ENCODE results near the gene ITFG1.
A peak's percentile ranks its signal among the peaks of the same experiment; 100 is the strongest.

Gene ITFG1

DNA sequence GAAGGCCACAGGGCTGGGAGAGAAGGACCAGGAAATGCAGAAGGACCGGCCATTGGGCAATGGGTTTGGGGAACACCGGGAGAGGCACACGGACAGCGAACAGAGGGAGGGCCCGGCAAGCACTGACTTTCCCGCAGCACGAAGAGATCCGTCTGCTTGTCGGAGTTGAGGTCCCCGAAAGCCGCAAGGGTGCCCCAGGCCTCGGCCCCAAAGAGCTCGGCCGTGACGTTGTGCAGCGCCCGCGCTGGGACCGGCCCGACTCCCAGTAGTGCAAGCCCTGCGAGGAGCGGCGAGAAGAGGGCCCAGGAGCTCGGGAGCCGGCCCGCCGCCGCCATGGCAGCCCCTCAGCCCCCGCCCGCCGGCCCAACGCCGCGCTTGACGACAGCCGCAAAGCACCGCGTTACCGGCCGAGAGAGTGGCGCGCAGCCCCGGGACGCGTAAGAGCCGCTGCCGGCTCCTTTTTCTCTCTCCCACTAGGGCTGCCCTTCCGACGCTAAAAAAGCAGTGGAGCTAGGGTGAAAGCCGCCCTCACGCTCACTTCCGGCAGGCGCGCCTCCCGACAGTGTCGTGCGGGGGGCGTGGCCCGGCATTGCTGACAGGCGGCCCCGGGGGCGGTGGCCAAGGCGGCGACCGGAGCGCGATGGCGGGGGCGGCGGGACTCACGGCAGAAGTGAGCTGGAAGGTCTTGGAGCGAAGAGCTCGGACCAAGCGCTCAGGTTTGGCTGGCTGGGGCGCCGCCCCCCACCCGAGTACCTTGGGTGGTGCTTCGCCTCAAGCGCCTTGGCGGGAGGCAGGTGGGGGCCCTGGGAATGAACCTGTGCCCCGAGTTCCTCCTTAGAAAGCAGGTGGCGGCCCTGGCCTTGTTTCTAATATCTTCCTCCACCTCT is at the start of gene ITFG1, which contains the start of gene PHKB:
TSS of gene ITFG1 (minus strand) at position 353 of the 887 bp plus-strand sequence. CDS start at position 335, 18 bp downstream.
TSS of gene PHKB (plus strand) at position 621 of the 887 bp plus-strand sequence. CDS start at position 641, 20 bp downstream.
- peak; percentile 92 for DNase-seq (ENCODE audit: low read depth, low spot score)

DNA sequence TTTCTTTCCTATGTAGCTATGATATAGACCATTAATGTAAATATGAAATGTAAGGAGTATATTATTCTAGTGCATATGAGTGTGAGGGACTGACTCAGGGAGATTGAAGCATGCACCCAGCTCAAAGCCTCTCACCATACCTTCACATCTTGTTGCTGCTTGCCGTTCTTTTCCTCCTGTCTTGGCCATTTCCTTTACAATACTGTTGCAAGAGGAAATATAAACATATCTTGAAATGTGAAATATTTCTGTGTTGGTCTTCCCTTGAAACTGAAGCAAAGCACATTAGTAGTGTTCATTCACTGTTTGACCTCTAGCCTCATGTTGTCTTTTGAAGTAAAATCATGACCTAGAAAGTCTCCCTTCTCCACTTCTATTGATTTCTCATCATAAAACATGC is 46.8 kb upstream of the ITFG1 start:
- DNase-seq (ENCODE audit: low read depth, low spot score), result no peak

DNA sequence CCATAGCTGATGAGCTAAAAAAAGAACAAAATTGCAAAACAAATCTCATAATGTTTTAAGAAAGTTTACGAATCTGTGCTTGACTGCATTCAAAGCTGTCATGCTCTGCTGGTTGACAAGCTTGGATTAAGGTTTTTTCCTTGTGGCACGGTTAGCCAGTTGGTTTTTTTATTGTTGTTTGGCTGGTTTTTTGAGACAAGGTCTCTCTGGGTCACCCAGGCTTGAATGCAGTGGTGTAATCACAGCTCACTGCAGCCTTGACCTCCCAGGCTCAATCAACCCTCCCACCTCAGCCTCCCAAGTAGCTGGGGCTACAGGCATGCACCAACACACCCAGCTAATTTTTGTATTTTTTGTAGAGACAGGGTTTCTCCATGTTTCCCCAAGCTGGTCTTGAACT is 45.9 kb upstream of the ITFG1 start:
- no peak for DNase-seq (ENCODE audit: low read depth, low spot score)

DNA sequence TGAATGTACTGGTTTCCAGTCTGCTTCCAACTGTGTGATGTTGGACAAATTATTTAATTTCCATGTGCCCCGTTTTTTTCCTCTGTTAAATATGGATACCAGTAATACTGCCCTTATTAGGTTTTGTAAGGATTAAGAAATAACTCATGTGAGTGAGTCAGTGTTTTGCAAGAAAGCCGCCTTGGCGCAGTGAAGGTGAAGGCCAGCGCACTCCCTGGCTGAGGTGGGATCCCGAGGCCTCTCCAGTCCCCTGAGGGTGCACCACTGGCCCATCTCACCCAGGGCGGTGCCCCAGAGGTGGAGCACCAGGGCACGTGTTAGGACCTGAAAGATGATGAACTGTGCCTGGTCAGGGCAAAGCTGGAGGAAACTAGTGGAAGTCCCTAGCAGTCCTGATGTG is 43.7 kb upstream of the ITFG1 start:
- DNase-seq (ENCODE audit: low read depth, low spot score), result no peak

DNA sequence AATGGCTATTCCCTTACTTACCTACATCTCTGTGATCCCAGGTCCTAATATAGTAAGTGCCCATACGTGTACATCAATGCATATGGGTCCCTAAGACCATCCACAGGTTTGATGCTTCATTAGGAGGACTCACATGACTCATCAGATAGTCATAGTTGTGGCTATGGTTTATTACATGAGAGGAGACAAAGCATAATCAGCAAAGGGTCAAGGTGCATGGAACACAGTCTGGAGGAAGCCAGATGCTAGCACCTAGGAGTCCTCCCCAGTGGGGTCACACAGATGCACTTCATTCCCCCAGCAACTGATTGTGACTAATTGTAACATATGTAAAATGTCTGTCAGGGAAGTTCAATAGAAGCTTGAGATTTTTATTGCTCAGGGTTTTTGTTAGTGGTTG is 43.1 kb upstream of the ITFG1 start:
- DNase-seq (ENCODE audit: low read depth, low spot score), result no peak

GRCh38 chr16:47499700-47500264 is 38.9 kb upstream of the ITFG1 start:
- no peak for DNase-seq (ENCODE audit: low read depth, low spot score)

DNA sequence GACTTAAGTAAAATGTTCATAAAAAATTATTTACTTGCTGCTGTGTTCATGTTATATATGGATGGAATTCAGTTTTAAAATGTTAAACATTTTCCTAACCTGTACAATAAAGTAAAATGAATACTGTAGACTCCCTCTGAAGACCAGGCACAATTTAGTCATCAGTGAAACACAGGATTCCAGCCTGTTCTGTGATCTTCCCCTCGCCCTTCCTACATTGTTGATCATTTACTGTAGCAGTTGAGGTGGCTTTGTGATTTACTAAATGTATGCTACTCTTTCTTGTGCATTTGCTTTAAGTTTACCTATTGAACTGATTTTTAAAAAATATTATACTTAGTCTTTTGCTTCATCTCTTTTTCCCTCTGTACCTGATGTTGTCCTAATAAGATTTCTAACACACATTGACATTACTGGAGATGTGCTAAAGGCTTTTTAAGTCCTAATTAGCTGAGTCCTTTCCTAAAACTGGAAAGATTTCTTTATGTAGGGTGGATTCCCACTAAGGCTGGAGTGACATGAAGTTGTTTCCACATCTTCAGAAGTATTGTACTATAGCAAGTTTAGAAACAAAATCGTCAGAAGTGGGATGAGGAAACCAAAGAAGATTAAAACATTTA is 38.3 kb upstream of the ITFG1 start:
- DNase-seq (ENCODE audit: low read depth, low spot score), result no peak

DNA sequence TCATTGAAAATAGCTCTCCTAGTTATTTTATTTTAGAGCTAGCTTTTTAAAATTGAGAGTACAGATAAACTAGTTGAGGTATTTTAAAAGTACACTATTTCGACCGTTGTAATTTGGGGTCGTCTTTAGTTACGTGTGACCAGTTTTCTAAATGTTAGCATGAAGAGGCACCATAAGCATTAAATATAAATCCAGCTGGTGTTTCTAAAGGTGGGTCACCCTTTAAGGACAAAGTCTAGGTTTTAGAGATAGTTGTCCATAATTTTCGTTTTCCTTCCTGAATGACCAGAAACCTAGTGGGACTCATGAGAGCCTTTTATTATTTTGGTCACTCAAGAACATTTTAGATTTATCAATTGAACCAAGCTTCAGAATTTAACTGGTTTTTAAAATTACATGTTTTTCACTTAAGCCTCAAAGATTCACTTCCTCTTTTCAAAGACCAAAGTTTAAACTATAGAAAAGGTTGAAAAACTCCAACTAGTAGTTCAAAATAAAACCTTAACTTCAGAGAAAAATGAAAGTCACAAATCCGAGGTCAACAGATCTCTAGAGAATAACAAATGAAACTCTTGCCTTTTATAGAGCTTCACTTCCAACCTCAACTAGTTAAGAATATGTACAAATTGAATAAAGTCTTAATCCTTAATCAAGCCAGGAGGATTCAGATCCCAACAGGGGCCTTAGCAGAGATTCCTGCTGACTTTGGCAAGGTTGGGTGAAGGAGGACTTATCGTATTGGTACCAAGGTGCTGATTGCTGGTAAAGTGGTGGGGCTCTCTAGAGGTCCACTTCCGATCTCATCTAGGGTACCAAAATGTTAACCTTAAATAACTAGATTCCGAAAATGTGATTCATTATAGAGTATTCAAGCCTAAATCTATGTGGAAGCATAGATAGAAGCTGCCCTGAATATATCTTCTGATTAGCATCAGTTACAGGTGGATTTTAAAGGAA is 32.8 kb upstream of the ITFG1 start:
- DNase-seq (ENCODE audit: low read depth, low spot score), result no peak

DNA sequence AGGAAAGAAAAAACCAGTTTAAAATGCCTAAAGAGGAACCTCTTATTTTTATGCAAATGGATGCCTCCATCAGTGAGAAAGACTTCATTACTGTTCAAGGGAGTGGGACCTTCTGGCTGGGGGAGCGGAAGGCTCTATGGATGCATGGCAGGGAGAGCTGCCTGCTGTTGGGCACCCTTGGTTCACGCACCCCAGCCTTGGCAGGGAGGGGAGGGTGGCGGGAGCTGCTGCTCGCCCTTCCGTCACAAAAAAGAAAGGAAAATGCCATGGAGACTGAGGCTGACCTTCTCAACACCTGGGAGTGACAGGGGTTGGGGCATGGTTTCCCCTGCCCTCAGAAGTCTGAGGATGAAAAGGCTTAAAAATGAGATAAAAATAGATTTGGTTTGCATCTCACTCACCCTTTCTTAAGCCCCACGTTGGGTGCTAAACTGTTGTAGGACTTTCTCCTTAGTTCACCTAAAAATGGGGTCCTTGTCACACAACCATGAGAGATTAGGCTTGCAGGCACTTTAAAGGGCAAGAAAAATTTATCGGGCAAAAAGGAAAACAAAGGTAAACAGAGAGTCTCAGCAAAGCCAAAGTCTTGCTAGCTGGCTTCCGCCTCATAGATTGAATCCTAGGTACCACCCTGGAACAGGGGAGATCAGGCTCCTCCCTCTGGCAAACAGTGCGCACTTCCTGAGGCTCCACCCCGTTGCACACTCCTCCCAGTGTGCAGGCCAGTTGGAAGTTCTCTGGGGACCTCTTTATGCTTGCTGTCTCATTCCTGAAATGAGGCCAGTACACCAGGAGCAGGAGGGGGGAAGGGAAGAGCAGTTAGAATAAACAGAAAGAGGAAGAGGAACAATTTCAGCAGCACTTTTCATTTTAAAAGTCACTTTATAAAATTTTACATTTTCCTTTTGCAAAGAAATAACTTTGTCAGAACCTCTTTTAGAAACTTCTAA is 31.8 kb upstream of the ITFG1 start:
- no peak for DNase-seq (ENCODE audit: low read depth, low spot score)

- DNase-seq (ENCODE audit: low read depth, low spot score), result no peak
These were observed 31.2 kb upstream of the ITFG1 start for GRCh38 chr16:47492036-47492427.

GRCh38 chr16:47490471-47490870 is 29.6 kb upstream of the ITFG1 start:
- no peak for DNase-seq (ENCODE audit: low read depth, low spot score)

GRCh38 chr16:47488051-47488450 is 27.2 kb upstream of the ITFG1 start:
- DNase-seq (ENCODE audit: low read depth, low spot score), result no peak

DNA sequence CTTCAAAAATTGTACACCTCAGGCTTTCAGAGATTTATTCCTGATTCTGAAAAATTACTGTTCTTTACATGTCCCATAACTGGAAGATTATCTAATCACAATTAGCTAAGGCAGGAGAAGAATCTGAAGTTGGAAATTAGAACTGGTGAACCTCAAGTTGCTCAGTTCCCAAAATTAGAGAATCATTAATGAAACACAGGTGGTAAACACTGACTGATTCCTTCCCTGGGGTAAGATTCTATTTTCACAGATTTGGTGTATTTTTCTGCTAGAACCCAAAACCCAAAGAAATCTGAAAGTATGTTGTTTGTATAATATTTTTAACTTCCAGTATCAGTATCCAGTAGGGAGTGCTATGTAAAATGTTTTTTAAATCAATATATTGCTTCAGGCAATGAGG is 26.0 kb upstream of the ITFG1 start:
- DNase-seq (ENCODE audit: low read depth, low spot score), result no peak

DNA sequence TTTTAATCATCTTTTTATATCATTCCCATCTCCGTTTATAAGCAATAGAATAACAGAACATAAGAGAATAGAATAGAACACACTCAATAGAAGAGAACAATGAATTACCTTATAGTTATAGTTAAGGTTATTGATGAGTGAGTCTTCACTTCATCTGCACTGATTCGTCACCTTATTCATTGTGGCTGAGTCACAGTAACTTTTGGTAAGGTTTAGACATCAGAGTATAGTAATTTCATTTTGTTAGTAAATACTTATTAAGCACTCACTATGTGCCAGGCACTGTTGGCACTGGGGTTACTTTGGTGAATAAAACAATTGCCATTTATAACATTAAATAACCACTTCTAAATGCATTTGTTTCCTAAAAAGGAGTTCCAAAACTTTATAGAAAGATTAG is 22.8 kb upstream of the ITFG1 start:
- DNase-seq (ENCODE audit: low read depth, low spot score), result no peak

DNA sequence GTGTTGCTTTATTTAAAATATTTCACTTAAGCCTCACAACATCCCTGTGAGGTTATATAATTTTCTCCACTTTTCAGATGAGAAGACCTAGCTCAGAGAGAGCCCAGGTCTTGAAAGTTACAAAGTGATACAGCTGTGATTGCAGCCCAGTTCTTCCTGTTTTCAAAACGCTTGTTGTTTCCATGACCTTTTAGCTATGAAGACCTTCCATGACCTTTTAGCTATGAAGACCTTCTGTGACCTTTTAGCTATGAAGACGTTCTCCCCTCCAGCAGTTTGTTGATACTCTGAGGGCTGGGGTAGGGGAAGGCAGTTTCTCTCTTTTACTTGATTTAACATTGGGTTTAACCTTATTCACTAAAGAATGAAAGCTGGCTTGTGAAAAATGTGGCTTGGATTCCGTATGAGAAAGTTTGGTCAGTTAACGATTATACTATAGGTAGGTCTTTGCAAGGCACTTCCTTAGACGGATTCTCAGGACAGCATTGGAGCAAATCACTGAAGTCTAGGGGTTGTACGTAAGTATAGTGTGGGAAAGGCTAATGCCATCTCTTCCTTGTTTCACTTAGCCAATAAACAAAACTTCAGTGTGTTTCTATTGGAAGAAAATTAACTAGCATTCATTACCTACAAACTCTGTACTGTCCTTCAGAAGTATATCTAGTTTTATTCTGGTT is 21.0 kb upstream of the ITFG1 start:
- no peak for DNase-seq (ENCODE audit: low read depth, low spot score)

- no peak for DNase-seq (ENCODE audit: low read depth, low spot score)
These were observed 19.5 kb upstream of the ITFG1 start for GRCh38 chr16:47480410-47480809.

GRCh38 chr16:47477679-47478078 is 16.8 kb upstream of the ITFG1 start:
- DNase-seq (ENCODE audit: low read depth, low spot score), result no peak

GRCh38 chr16:47476654-47477345 is 15.9 kb upstream of the ITFG1 start:
- no peak for DNase-seq (ENCODE audit: low read depth, low spot score)

GRCh38 chr16:47475786-47476185 is 14.9 kb upstream of the ITFG1 start:
- DNase-seq (ENCODE audit: low read depth, low spot score), result no peak
